Effector memory CD4-positive, alpha-beta T cell (primary cell): ENCODE results near the gene REPS2.
"Not testable (repeated sequence)": the region's sequence is repeated elsewhere in the genome, so short reads cannot be mapped to it uniquely, and the experiment has no call there.

Experiments used
- DNase-seq, 3 donors: peaks; one replicate each; pipeline ENCODE4 v3.0.0-alpha.2; 2020
- H3K27ac ChIP-seq: 2 replicates; pipeline ENCODE4 v1.7.0; 2013; ENCODE audit warnings: mild to moderate bottlenecking, low read length, moderate library complexity; ENCODE audit not compliant: insufficient read depth, poor library complexity, severe bottlenecking
- H3K27me3 ChIP-seq: replicated peaks from 2 replicates; pipeline ENCODE4 v1.7.0; 2013; ENCODE audit warnings: mild to moderate bottlenecking, low read length; ENCODE audit not compliant: insufficient read depth, control insufficient read depth, poor library complexity, severe bottlenecking
- H3K36me3 ChIP-seq: 2 replicates; pipeline ENCODE4 v1.7.0; 2013; ENCODE audit warnings: mild to moderate bottlenecking, low read length, moderate library complexity; ENCODE audit not compliant: control insufficient read depth, insufficient read depth
- H3K4me1 ChIP-seq: 2 replicates; pipeline ENCODE4 v1.7.0; 2013; ENCODE audit warnings: low read length, mild to moderate bottlenecking; ENCODE audit not compliant: control insufficient read depth, insufficient read depth, poor library complexity, severe bottlenecking
- H3K4me3 ChIP-seq: 2 replicates; pipeline ENCODE4 v1.7.0; 2013; ENCODE audit warnings: low read length, low read depth, mild to moderate bottlenecking; ENCODE audit not compliant: insufficient read depth, poor library complexity, severe bottlenecking
- H3K9me3 ChIP-seq: 2 replicates; pipeline ENCODE4 v1.7.0; 2013; ENCODE audit warnings: mild to moderate bottlenecking, low read length, moderate library complexity; ENCODE audit not compliant: control insufficient read depth

The REPS2 gene

DNA sequence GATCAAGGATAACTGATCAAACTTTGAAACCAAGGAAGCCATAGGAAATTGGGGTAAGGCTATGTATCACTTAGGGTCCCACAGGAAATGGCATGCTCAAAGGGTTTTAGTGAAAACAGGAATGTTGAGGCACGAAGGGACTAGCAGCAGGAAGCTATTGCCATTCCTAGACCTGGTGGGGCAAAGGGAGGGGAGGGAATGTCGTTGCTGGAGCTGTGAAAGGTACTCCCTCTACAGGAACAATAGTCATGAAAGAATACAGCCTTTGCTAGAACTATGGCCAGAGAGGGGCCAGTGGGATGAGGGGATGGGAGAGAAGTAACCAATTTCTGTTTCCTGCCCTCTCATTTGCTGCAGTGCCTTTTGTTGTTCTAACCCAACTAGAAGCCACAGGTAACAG, 11.9 kb downstream of the REPS2 start:
- Histone ChIP-seq H3K9me3 (no peaks in the 10 kb centered on the region), H3K36me3 (no peaks in the 10 kb centered on the region), H3K4me1 (no peaks in the 10 kb centered on the region), H3K4me3 (no peak overlapping the region), H3K27me3 (no peaks in the 10 kb centered on the region), H3K27ac (no peak overlapping the region)
- DNase-seq: no peak

DNA sequence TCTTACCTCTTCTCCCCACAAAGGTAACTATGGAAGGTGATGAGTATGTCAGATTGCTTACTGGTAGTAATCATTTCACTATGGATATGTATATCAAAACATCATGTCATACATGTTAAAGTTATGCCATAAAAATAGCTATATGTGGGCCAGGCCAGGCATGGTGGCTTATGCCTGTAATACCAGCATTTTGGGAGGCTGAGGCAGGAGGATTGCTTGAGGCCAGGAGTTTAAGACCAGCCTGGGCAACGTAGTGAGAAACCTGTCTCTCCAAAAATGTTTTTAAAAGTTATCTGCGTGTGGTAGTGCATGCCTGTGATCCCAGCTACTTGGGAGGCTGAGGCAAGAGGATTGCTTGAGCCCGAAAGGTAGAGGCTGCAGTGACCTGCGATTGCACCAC, 16.2 kb downstream of the REPS2 start:
- H3K4me3 ChIP-seq, H3K27ac ChIP-seq: not testable (repeated sequence)

DNA sequence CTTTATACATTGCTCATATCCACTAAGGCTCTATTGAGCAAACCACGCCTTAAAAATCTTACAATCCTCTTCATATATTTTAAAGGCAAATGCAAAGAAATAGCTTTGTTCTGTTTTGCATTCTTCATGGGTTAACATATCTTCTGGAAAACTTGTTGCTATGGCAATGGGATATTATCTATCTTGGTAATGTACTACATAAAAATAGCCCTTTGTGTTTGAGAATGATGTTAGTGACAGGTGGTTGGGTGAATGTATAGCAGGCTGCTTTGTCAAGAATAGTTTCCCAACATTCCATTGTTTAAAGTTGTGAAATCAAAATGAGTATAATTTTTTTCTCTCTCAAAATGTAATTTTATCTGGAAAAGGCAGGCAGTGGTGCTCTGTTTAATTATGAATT, 16.8 kb downstream of the REPS2 start:
- Histone ChIP-seq H3K27me3 (no peaks in the 10 kb centered on the region), H3K4me3 (no peak overlapping the region), H3K36me3 (no peaks in the 10 kb centered on the region), H3K9me3 (no peaks in the 10 kb centered on the region), H3K4me1 (no peaks in the 10 kb centered on the region), H3K27ac (no peak overlapping the region)
- DNase-seq: no peak

More for the DNA sequence above, 16.2 kb downstream of the REPS2 start:
- not testable (repeated sequence) for H3K4me1 ChIP-seq, H3K27me3 ChIP-seq, H3K9me3 ChIP-seq, H3K36me3 ChIP-seq, DNase-seq

DNA sequence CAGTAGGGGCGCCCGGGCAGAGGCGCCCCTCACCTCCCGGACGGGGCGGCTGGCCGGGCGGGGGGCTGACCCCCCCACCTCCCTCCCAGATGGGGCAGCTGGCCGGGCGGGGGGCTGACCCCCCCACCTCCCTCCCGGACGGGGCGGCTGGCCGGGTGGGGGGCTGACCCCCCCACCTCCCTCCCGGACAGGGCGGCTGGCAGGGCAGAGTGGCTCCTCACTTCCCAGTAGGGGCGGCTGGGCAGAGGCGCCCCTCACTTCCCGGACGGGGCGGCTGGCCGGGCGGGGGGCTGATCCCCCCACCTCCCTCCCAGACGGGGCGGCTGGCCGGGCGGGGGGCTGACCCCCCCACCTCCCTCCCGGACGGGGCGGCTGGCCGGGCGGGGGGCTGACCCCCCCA, 18.5 kb downstream of the REPS2 start:
- H3K9me3 ChIP-seq, DNase-seq, H3K27ac ChIP-seq, H3K4me3 ChIP-seq, H3K36me3 ChIP-seq, H3K4me1 ChIP-seq, H3K27me3 ChIP-seq: not testable (repeated sequence)

DNA sequence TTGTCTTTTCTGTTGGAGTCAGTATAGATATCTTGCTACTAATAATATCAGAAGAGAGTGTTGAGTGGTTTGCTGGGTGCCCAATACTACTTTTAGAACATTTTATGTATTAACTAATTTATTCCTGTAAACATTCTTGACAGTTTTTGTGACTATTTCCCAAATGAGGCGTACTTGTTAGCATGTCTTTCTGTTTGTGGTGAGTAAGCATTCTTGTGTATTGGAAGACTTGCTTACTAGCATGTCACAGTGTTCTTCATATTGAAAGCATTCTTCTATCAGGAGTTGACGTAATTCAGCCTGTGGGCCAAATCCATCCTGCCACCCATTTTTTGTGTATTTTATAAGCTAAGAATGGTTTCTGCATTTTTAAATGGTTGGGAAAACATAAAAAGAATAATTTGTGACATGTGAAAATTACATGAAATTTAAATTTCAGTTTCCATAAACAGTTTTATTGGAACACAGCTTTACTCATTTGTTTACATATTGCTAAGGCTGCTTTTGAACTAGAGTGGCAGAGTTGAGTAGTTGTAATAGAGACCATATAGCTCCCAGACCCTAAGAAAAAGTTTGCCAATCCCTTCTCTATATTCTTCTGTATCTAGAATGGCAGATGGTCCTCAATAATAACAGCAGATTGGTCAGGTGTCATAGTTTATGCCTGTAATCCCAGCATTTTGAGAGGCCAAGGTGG, 20.4 kb downstream of the REPS2 start:
- Histone ChIP-seq H3K27ac (no peak overlapping the region), H3K9me3 (no peaks in the 10 kb centered on the region), H3K27me3 (no peaks in the 10 kb centered on the region), H3K4me1 (no peaks in the 10 kb centered on the region), H3K36me3 (no peaks in the 10 kb centered on the region), H3K4me3 (no peak overlapping the region)
- DNase-seq: no peak

DNA sequence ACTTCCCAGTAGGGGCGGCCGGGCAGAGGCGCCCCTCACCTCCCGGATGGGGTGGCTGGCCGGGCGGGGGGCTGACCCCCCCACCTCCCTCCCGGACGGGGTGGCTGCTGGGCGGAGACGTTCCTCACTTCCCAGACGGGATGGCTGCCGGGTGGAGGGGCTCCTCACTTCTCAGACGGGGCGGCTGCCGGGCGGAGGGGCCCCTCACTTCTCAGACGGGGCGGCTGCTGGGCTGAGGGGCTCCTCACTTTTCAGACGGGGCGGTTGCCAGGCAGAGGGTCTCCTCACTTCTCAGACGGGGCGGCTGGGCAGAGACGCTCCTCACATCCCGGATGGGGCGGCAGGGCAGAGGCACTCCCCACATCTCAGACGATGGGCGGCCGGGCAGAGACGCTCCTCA, 22.3 kb downstream of the REPS2 start:
- H3K4me1 ChIP-seq, DNase-seq, H3K4me3 ChIP-seq, H3K36me3 ChIP-seq, H3K27ac ChIP-seq, H3K9me3 ChIP-seq, H3K27me3 ChIP-seq: not testable (repeated sequence)

DNA sequence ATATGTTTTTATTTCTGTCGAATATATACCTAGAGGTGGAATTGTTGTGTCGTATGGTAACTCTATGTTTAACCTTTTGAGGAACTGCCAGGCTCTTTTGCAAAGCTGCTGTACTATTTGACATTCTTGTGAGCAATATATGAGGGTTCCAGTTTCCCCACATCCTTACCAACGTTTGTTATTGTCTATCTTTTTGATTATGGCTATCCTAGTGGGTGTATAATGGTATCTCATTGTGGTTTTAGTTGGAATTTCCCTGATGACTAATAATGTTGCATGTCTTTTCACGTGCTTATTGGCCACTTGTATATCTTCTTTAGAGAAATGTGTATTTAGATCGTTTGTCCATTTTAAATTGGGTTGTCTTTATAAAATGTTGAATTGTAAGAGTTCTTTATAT, 24.5 kb downstream of the REPS2 start:
- Histone ChIP-seq H3K4me3 (no peak overlapping the region), H3K27ac (no peak overlapping the region), H3K4me1 (no peaks in the 10 kb centered on the region), H3K27me3 (no peaks in the 10 kb centered on the region), H3K36me3 (no peaks in the 10 kb centered on the region), H3K9me3 (no peaks in the 10 kb centered on the region)
- DNase-seq: no peak

DNA sequence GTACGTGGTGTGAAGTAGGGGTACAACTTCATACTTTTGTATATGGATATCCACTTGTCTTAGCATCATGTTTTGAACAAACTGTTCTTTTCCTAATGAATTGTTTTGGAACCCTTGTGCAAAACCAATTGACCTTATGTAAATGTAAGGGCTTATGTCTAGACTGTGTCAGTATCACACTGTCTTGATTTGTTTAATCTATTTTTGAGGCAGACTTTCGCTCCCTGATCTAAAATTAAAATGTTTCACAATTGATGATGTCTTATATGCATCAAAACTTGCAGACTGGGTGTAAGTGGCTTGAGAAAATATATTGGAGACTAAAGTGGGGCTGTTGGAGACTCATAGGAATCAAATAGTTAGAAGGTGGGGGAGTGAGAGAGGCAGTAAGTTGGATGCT, 25.2 kb downstream of the REPS2 start:
- H3K27me3 ChIP-seq: no peaks in the 10 kb centered on the region
- H3K36me3 ChIP-seq: no peaks in the 10 kb centered on the region
- H3K9me3 ChIP-seq: no peaks in the 10 kb centered on the region
- no peak overlapping the region for H3K4me3 ChIP-seq
- H3K27ac ChIP-seq: no peak overlapping the region
- no peaks in the 10 kb centered on the region for H3K4me1 ChIP-seq
- no peak for DNase-seq

DNA sequence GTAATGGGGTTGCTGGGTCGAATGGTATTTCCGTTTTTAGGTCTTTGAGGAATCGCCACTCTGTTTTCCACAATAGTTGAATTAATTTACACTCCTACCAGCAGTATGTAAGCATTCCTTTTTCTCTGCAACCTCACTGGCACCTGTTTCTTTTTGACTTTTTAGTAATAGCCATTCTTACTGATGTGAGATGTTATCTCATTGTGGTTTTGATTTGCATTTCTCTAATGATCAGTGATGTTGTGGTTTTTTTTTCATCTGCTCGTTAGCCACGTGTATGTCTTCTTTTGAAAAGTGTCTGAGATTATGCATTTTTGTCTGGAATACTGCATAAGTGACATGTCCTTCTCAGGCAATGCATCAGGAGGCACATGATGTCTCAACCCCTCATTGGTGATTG, 28.8 kb downstream of the REPS2 start:
- Histone ChIP-seq H3K4me1 (no peaks in the 10 kb centered on the region), H3K27ac (no peak overlapping the region)

DNA sequence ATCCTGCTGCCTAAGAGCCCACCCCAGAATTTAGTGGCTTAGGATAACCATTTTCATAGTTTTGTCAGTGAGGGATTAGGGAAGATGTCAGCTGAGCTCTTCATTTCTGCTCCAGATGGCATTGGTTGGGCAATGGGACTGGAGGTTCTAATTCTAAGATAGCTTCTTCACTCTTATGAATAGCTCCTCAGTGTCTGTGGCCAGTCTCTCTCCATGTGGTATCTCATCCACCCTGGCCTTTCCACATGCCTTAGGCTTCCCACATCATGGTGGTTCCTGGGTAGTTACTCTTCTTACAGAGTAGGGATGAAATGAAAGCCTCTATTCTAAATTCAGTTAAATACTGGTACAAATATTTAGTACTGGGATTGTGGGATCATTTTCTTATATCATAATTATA, 31.3 kb downstream of the REPS2 start:
- no peak overlapping the region for H3K27ac ChIP-seq
- H3K27me3 ChIP-seq: no peaks in the 10 kb centered on the region
- DNase-seq: no peak
- no peaks in the 10 kb centered on the region for H3K4me1 ChIP-seq
- no peaks in the 10 kb centered on the region for H3K9me3 ChIP-seq
- no peak overlapping the region for H3K4me3 ChIP-seq
- H3K36me3 ChIP-seq: no peaks in the 10 kb centered on the region

More for the DNA sequence above, 28.8 kb downstream of the REPS2 start:
- H3K36me3 ChIP-seq: no peaks in the 10 kb centered on the region
- H3K9me3 ChIP-seq: no peaks in the 10 kb centered on the region
- no peaks in the 10 kb centered on the region for H3K27me3 ChIP-seq
- DNase-seq: no peak
- H3K4me3 ChIP-seq: no peak overlapping the region
